Measurements from ENCODE around the gene CENPP.

CENPP gene

GRCh38 chr9:92644278-92644677 is 318.5 kb downstream of the CENPP start:
- no peak for DNase-seq

- no peak for DNase-seq
Observed at GRCh38 chr9:92645041-92645440, 319.3 kb downstream of the CENPP start.

GRCh38 chr9:92647671-92648473 is 322.1 kb downstream of the CENPP start:
- DNase-seq: no peak

- DNase-seq: no peak
Observed at GRCh38 chr9:92648474-92648971, 322.8 kb downstream of the CENPP start.

GRCh38 chr9:92649007-92649406 is 323.3 kb downstream of the CENPP start:
- DNase-seq: no peak

- DNase-seq: no peak
Observed at GRCh38 chr9:92650296-92650695, 324.5 kb downstream of the CENPP start.

- DNase-seq: no peak
Observed at GRCh38 chr9:92650839-92651621, 325.3 kb downstream of the CENPP start.

- DNase-seq: no peak
Observed at GRCh38 chr9:92652461-92652860, 326.7 kb downstream of the CENPP start.

GRCh38 chr9:92654481-92655301 is 328.9 kb downstream of the CENPP start:
- no peak for DNase-seq

- no peak for DNase-seq
Observed at GRCh38 chr9:92655366-92655765, 329.6 kb downstream of the CENPP start.

- no peak for DNase-seq
Observed at GRCh38 chr9:92655896-92656536, 330.3 kb downstream of the CENPP start.

GRCh38 chr9:92656537-92656925 is 330.8 kb downstream of the CENPP start:
- no peak for DNase-seq

GRCh38 chr9:92657296-92658094 is 331.7 kb downstream of the CENPP start:
- DNase-seq: no peak

GRCh38 chr9:92658176-92658575 is 332.4 kb downstream of the CENPP start:
- DNase-seq: no peak

GRCh38 chr9:92658611-92659010 is 332.9 kb downstream of the CENPP start:
- DNase-seq: no peak

GRCh38 chr9:92659601-92660000 is 333.8 kb downstream of the CENPP start:
- DNase-seq: no peak

GRCh38 chr9:92660266-92660665 is 334.5 kb downstream of the CENPP start:
- no peak for DNase-seq

GRCh38 chr9:92661127-92661526 is 335.4 kb downstream of the CENPP start:
- DNase-seq: no peak

GRCh38 chr9:92661743-92662142 is 336.0 kb downstream of the CENPP start:
- DNase-seq: no peak

- no peak for DNase-seq
Observed at GRCh38 chr9:92663126-92663525, 337.4 kb downstream of the CENPP start.

GRCh38 chr9:92663951-92664350 is 338.2 kb downstream of the CENPP start:
- DNase-seq: no peak

Data from CD4-positive, alpha-beta T cell treated with Interferon gamma for 1 hour (primary cell).